ENCODE measurements around the gene NEURL1. TPM values are rescaled to one million over a fixed set of nuclear protein-coding genes. Genes with fewer than 3 reads are reported as not detected.

NEURL1 gene
- total and polyA plus RNA-seq, 2 donors (not counting 1 experiment from before 2014, with no cell fraction given) = 0.30 to 0.57 TPM

GRCh38 chr10:103543617-103544525 is 50.4 kb downstream of the NEURL1 start:
- peaks cover 28% of the 10 kb centered on the region for H3K4me1 Mint-ChIP-seq

More at GRCh38 chr10:103543617-103544525, 50.4 kb downstream of the NEURL1 start:
- H3K27me3 ChIP-seq (replicated peaks in 1 of 4; ENCODE audit: control extremely low read depth in 1 of 4, control insufficient read depth in 3 of 4, insufficient read depth in 4 of 4, low read length in 3 of 4) = peaks cover 0 to 12% (median 5%) of the 10 kb centered on the region in 4 experiments
- CTCF ChIA-PET = interaction anchor here (0.8 kb wide), 1 partner anchor 143 kb away, joined by 3 read pairs; no protein-coding TSS in a partner anchor
- peaks cover 18% of the 10 kb centered on the region for H3K27me3 Mint-ChIP-seq
- H2AFZ ChIP-seq (ENCODE audit: insufficient read depth, low read depth, low read length, poor library complexity, severe bottlenecking) = no peak overlapping the region
- 92% methylated on average over 8 of the region's 9 CpGs for WGBS (ENCODE audit: insufficient coverage)
- H3K4me1 ChIP-seq (ENCODE audit: control insufficient read depth in 2 of 2, insufficient read depth in 2 of 2, low read length in 2 of 2) = peaks cover 10 to 25% of the 10 kb centered on the region in 2 donors
- H3K9me3 ChIP-seq (ENCODE audit: control extremely low read depth in 1 of 3, control insufficient read depth in 2 of 3, insufficient read depth in 1 of 3, low read length in 2 of 3) = no peaks in the 10 kb centered on the region
- ATAC-seq (ENCODE audit: low read depth) (no peak), DNase-seq (no peak)
- H3K9me3 Mint-ChIP-seq (ENCODE audit: insufficient read depth) = no peaks in the 10 kb centered on the region
- H3K9ac ChIP-seq (ENCODE audit: low read length) = no peak overlapping the region
- POLR2A ChIA-PET = no interaction called here
- no peaks in the 10 kb centered on the region for H4K20me1 ChIP-seq (ENCODE audit: control insufficient read depth, insufficient read depth, low read length, poor library complexity, severe bottlenecking)
- no peak overlapping the region for H3K27ac ChIP-seq (ENCODE audit: low read length in 2 of 2)
- H3K4me3 Mint-ChIP-seq = peak overlapping the region; percentile 79
- no peak overlapping the region for H3K4me3 ChIP-seq (ENCODE audit: control extremely low read depth in 1 of 5, extremely low read depth in 1 of 5, insufficient read depth in 1 of 5, low read depth in 2 of 5, low read length in 4 of 5)
- H3K36me3 ChIP-seq (replicated peaks in 1 of 2; ENCODE audit: control extremely low read depth in 1 of 2, control insufficient read depth in 1 of 2, extremely low read depth in 1 of 2, insufficient read depth in 2 of 2, low read length in 1 of 2) = no peaks in the 10 kb centered on the region
- H3K27ac Mint-ChIP-seq = no peak overlapping the region
- TF ChIP-seq EZH2 (IDR thresholded peaks at IDR 0.05; ENCODE audit: borderline replicate concordance, insufficient read depth, low read depth, low read length, poor library complexity, severe bottlenecking) (no peak), CTCF (IDR thresholded peaks at IDR 0.05) (no peak)
- peak overlapping the region; percentile 78 for H3K4me2 ChIP-seq (replicated peaks; ENCODE audit: low read depth, low read length, poor library complexity, severe bottlenecking)
- H3K79me2 ChIP-seq (ENCODE audit: control insufficient read depth, insufficient read depth, low read length) = no peaks in the 10 kb centered on the region
- intact Hi-C loops (cut with micrococcal nuclease) = no loop called here
